ENCODE results near the gene MPC1. TPM values are rescaled to one million over a fixed set of nuclear protein-coding genes. Genes with fewer than 3 reads are reported as not detected.

MPC1 gene
- total and polyA plus RNA-seq, 2 donors (not counting 3 experiments of a cell fraction or from before 2014, with no cell fraction given) = 15.5 to 17.5 TPM

- ChIA-PET POLR2A (no interaction called here), CTCF (interaction anchor here (1.3 to 2.9 kb wide), 2 partner anchors 10 to 12 kb away, joined by 4 to 13 read pairs; no protein-coding TSS in a partner anchor)
- intact Hi-C loops (cut with micrococcal nuclease) = no loop called here
- H3K27me3 ChIP-seq (ENCODE audit: control insufficient read depth in 2 of 2, insufficient read depth in 2 of 2, low read length in 2 of 2) = no peaks in the 10 kb centered on the region
- H3K9me1 ChIP-seq (replicated peaks; ENCODE audit: control insufficient read depth, extremely low read depth, insufficient read depth, low read length) = no peaks in the 10 kb centered on the region
- TF ChIP-seq CTCF (IDR thresholded peaks at IDR 0.05; ENCODE audit: extremely low read depth in 1 of 2, insufficient read depth in 1 of 2, low read depth in 1 of 2, low read length in 2 of 2) (no peak), JUN (IDR thresholded peaks at IDR 0.05; ENCODE audit: borderline replicate concordance, insufficient read depth, insufficient read length, low read depth) (no peak), EZH2 (IDR thresholded peaks at IDR 0.05; ENCODE audit: borderline replicate concordance, low read depth, low read length, severe bottlenecking) (no peak)
- DNase-seq (ENCODE audit: low read depth, low spot score) (no peak), FAIRE-seq (no peak)
- H3K27ac ChIP-seq (ENCODE audit: insufficient read depth, low read depth, low read length) = no peak overlapping the region
- H3K4me1 ChIP-seq (ENCODE audit: control insufficient read depth, extremely low read depth, insufficient read depth, low read length) = no peaks in the 10 kb centered on the region
- no peaks in the 10 kb centered on the region for H4K20me1 ChIP-seq (replicated peaks; ENCODE audit: control insufficient read depth, extremely low read depth, insufficient read depth, low read length)
- dilution Hi-C loops (cut with MboI; ENCODE audit: extremely low pct_ligation_motif_present, low sequenced_read_pairs) = no loop called here
- BruUV-seq (replicated peaks) = no TSS peak
- H3K4me3 ChIP-seq (replicated peaks in 1 of 3; ENCODE audit: insufficient read depth in 1 of 3, low read depth in 1 of 3, low read length in 3 of 3) = no peak overlapping the region
- H3K4me2 ChIP-seq (ENCODE audit: insufficient read depth, low read length) = no peak overlapping the region
- H2AFZ ChIP-seq (ENCODE audit: low read depth, low read length) = no peak overlapping the region
- peaks cover 0 to 6% of the 10 kb centered on the region in 2 experiments for H3K36me3 ChIP-seq (ENCODE audit: control insufficient read depth in 2 of 2, extremely low read depth in 1 of 2, insufficient read depth in 2 of 2, low read length in 2 of 2)
- H3K9ac ChIP-seq (replicated peaks; ENCODE audit: extremely low read depth, insufficient read depth, low read length) = no peak overlapping the region
- H3K79me2 ChIP-seq (ENCODE audit: control insufficient read depth, insufficient read depth, low read length) = no peaks in the 10 kb centered on the region
- H3K9me3 ChIP-seq (replicated peaks; ENCODE audit: control insufficient read depth, insufficient read depth, low read length) = no peaks in the 10 kb centered on the region
Observed at GRCh38 chr6:166323395-166323794, 59.3 kb downstream of the MPC1 start.
